Peyer's patch (tissue), 4 donors: ENCODE results near the gene AADAT. TPM values are rescaled to one million over a fixed set of nuclear protein-coding genes. Genes with fewer than 3 reads are reported as not detected.
"Not testable (repeated sequence)": the region's sequence is repeated elsewhere in the genome, so short reads cannot be mapped to it uniquely, and the experiment has no call there.

ENCODE experiments used
- DNase-seq, 3 donors: peaks; one replicate each; pipeline ENCODE4 v3.0.0-alpha.2; 2017 to 2019
- H3K27ac ChIP-seq, 4 donors: fragments of 200-600 bp; sonication (generic); one replicate each; pipeline ENCODE4 v1.5.1; 2016 to 2019
- H3K27me3 ChIP-seq, 2 donors: fragments of 200-600 bp; sonication (generic); one replicate each; pipeline ENCODE4 v1.5.1; 2019
- H3K36me3 ChIP-seq, 3 donors: fragments of 200-600 bp; sonication (generic); one replicate each; pipeline ENCODE4 v1.5.1; 2016 to 2019
- H3K4me1 ChIP-seq, 4 donors: fragments of 200-600 bp; sonication (generic); one replicate each; pipeline ENCODE4 v1.5.1; 2016 to 2019
- H3K4me3 ChIP-seq, 4 donors: fragments of 200-600 bp; sonication (generic); 1 replicate in 3 of 4; 2 replicates in 1 of 4; pipeline ENCODE4 v1.5.1; 2016 to 2019; ENCODE audit warnings: mild to moderate bottlenecking in 1 of 4
- H3K9me3 ChIP-seq, 4 donors: fragments of 200-600 bp; sonication (generic); one replicate each; pipeline ENCODE4 v1.5.1; 2016 to 2019; ENCODE audit warnings: mild to moderate bottlenecking in 1 of 4
- POLR2A ChIP-seq, 2 donors: fragments of 450-650 bp; IDR thresholded peaks; one replicate each; pipeline ENCODE4 v1.5.1; 2017; ENCODE audit warnings: antibody characterized with exemption in 2 of 2, mild to moderate bottlenecking in 2 of 2, moderate library complexity in 2 of 2
- total RNA-seq, 4 donors: library from RNA; depleted of rRNA; stranded (reverse); fragments of >200 nt; gene quantifications; one replicate each; pipeline ENCODE4 v1.1.0, GENCODE V29; 2016
- TF ChIP-seq, protein P1 (sequence below), 6 experiments: fragments of 450-650 bp in 4 of 6; fragments of 200-600 bp in 2 of 6; sonication (generic) in 1 of 6; IDR thresholded peaks; one replicate each; pipeline ENCODE4 v1.5.1; 2017 to 2019; ENCODE audit warnings: antibody characterized with exemption in 6 of 6, mild to moderate bottlenecking in 3 of 6, moderate library complexity in 1 of 6

Gene AADAT
- total RNA-seq, 4 donors from 2014 or later, result 4.6 to 10.7 (median 5.1) TPM

- no peak for TF ChIP-seq POLR2A (IDR thresholded peaks at IDR 0.05)
- TF ChIP-seq, protein P1, sequence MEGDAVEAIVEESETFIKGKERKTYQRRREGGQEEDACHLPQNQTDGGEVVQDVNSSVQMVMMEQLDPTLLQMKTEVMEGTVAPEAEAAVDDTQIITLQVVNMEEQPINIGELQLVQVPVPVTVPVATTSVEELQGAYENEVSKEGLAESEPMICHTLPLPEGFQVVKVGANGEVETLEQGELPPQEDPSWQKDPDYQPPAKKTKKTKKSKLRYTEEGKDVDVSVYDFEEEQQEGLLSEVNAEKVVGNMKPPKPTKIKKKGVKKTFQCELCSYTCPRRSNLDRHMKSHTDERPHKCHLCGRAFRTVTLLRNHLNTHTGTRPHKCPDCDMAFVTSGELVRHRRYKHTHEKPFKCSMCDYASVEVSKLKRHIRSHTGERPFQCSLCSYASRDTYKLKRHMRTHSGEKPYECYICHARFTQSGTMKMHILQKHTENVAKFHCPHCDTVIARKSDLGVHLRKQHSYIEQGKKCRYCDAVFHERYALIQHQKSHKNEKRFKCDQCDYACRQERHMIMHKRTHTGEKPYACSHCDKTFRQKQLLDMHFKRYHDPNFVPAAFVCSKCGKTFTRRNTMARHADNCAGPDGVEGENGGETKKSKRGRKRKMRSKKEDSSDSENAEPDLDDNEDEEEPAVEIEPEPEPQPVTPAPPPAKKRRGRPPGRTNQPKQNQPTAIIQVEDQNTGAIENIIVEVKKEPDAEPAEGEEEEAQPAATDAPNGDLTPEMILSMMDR (IDR thresholded peaks at IDR 0.05), result no peak
- H3K27me3 ChIP-seq, result no peaks in the 10 kb centered on the region
- H3K4me1 ChIP-seq, result no peaks in the 10 kb centered on the region
- H3K36me3 ChIP-seq, result no peaks in the 10 kb centered on the region
- no peak overlapping the region for H3K27ac ChIP-seq
- no peaks in the 10 kb centered on the region for H3K9me3 ChIP-seq
- DNase-seq, result no peak
- no peak overlapping the region for H3K4me3 ChIP-seq
These were observed 21.8 kb upstream of the AADAT start for GRCh38 chr4:170111546-170111945.

- Histone ChIP-seq H3K27ac (no peak overlapping the region), H3K4me1 (no peaks in the 10 kb centered on the region), H3K4me3 (no peak overlapping the region), H3K27me3 (no peaks in the 10 kb centered on the region), H3K36me3 (no peaks in the 10 kb centered on the region), H3K9me3 (no peaks in the 10 kb centered on the region)
- no peak for DNase-seq
- TF ChIP-seq, protein P1 (IDR thresholded peaks at IDR 0.05), result no peak
These were observed 21.3 kb upstream of the AADAT start for GRCh38 chr4:170111085-170111484.

GRCh38 chr4:170110285-170110672, 20.5 kb upstream of the AADAT start:
- H3K4me1 ChIP-seq, result no peaks in the 10 kb centered on the region
- no peak for TF ChIP-seq POLR2A (IDR thresholded peaks at IDR 0.05)
- TF ChIP-seq, protein P1 (IDR thresholded peaks at IDR 0.05), result no peak
- H3K27me3 ChIP-seq, result no peaks in the 10 kb centered on the region
- H3K9me3 ChIP-seq, result no peaks in the 10 kb centered on the region
- no peak for DNase-seq
- H3K27ac ChIP-seq, result no peak overlapping the region
- H3K36me3 ChIP-seq, result no peaks in the 10 kb centered on the region
- no peak overlapping the region for H3K4me3 ChIP-seq

GRCh38 chr4:170109586-170110284, 20.0 kb upstream of the AADAT start:
- no peaks in the 10 kb centered on the region for H3K9me3 ChIP-seq
- no peak overlapping the region for H3K4me3 ChIP-seq
- no peak overlapping the region for H3K27ac ChIP-seq
- no peak for TF ChIP-seq POLR2A (IDR thresholded peaks at IDR 0.05)
- H3K27me3 ChIP-seq, result no peaks in the 10 kb centered on the region
- no peaks in the 10 kb centered on the region for H3K36me3 ChIP-seq
- no peaks in the 10 kb centered on the region for H3K4me1 ChIP-seq
- no peak for DNase-seq

DNA sequence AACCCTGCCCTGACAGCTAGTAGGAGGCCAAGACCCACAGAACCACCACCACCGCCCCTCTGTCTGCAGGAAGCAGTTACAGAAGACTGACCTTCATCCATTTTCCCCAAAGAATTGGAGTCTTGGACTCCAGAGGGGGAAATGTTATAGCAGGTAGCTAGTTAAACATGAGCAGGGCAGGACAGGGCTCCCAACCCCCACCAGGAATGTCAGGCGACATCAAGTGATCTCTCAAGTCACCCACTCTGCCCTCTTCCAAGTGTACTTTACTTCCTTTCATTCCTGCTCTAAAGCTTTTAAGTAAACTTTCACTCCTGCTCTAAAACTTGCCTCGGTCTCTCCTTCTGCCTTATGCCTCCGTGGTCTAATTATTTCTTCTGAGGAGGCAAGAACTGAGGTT, 17.1 kb upstream of the AADAT start:
- no peak overlapping the region for H3K4me3 ChIP-seq
- no peaks in the 10 kb centered on the region for H3K27me3 ChIP-seq
- H3K9me3 ChIP-seq, result no peaks in the 10 kb centered on the region
- TF ChIP-seq, protein P1 (IDR thresholded peaks at IDR 0.05), result no peak
- TF ChIP-seq POLR2A (IDR thresholded peaks at IDR 0.05), result no peak
- no peaks in the 10 kb centered on the region for H3K4me1 ChIP-seq
- no peak for DNase-seq
- no peak overlapping the region for H3K27ac ChIP-seq
- no peaks in the 10 kb centered on the region for H3K36me3 ChIP-seq

GRCh38 chr4:170102426-170102825, 12.7 kb upstream of the AADAT start:
- no peak for DNase-seq
- no peak overlapping the region for H3K27ac ChIP-seq
- TF ChIP-seq, protein P1 (IDR thresholded peaks at IDR 0.05), result no peak
- no peak for TF ChIP-seq POLR2A (IDR thresholded peaks at IDR 0.05)

GRCh38 chr4:170098171-170098570, 8.4 kb upstream of the AADAT start:
- H3K4me1 ChIP-seq, DNase-seq, H3K27me3 ChIP-seq, H3K36me3 ChIP-seq, H3K9me3 ChIP-seq, H3K27ac ChIP-seq, H3K4me3 ChIP-seq: not testable (repeated sequence)

More at GRCh38 chr4:170102426-170102825, 12.7 kb upstream of the AADAT start:
- H3K4me3 ChIP-seq, result no peak overlapping the region
- no peaks in the 10 kb centered on the region for H3K36me3 ChIP-seq
- no peaks in the 10 kb centered on the region for H3K27me3 ChIP-seq
- H3K4me1 ChIP-seq, result no peaks in the 10 kb centered on the region
- no peaks in the 10 kb centered on the region for H3K9me3 ChIP-seq
